Gastrocnemius medialis (tissue), 4 donors: ENCODE measurements around the gene SLC25A23. TPM values are rescaled to one million over a fixed set of nuclear protein-coding genes. Genes with fewer than 3 reads are reported as not detected.
"Not testable (repeated sequence)": the region's sequence is repeated elsewhere in the genome, so short reads cannot be mapped to it uniquely, and the experiment has no call there.

Experiments used
- ATAC-seq, 2 donors: fragments of 150-250 bp; one replicate each; pipeline ENCODE4 v1.9.1; 2016
- DNase-seq, 2 donors: peaks; one replicate each; pipeline ENCODE4 v3.0.0-alpha.2; 2019
- H3K27ac ChIP-seq, 4 donors: fragments of 200-600 bp; sonication (generic); 1 replicate in 1 of 4; 2 replicates in 3 of 4; pipeline ENCODE4 v1.5.1; 2016 to 2018; ENCODE audit warnings: mild to moderate bottlenecking in 2 of 4, moderate library complexity in 1 of 4
- H3K27me3 ChIP-seq, 3 donors: fragments of 200-600 bp; sonication (generic) in 2 of 3; 1 replicate in 1 of 3; 2 replicates in 2 of 3; pipeline versions ENCODE4 v1.5.1 to v1.6.0; 2016 to 2019; ENCODE audit warnings: mild to moderate bottlenecking in 1 of 3, moderate library complexity in 1 of 3
- H3K36me3 ChIP-seq, 2 donors: fragments of 200-600 bp; sonication (generic) in 1 of 2; one replicate each; pipeline ENCODE4 v1.5.1; 2017 to 2018
- H3K4me1 ChIP-seq, 2 donors: fragments of 200-600 bp; sonication (generic) in 1 of 2; one replicate each; pipeline ENCODE4 v1.5.1; 2016 to 2017; ENCODE audit warnings: mild to moderate bottlenecking in 2 of 2
- H3K4me3 ChIP-seq, 4 donors: fragments of 200-600 bp; sonication (generic) in 3 of 4; 1 replicate in 1 of 4; 2 replicates in 3 of 4; pipeline ENCODE4 v1.5.1; 2016 to 2019; ENCODE audit warnings: mild to moderate bottlenecking in 2 of 4
- H3K9me3 ChIP-seq, 3 donors: fragments of 200-600 bp; sonication (generic) in 2 of 3; 1 replicate in 1 of 3; 2 replicates in 2 of 3; pipeline ENCODE4 v1.5.1; 2016 to 2019
- CTCF ChIP-seq, 5 experiments: fragments of 450-650 bp in 3 of 5; fragments of 200-600 bp in 2 of 5; sonication (generic) in 2 of 5; IDR thresholded peaks in 4 of 5; conservative IDR thresholded peaks in 1 of 5; 1 replicate in 4 of 5; 2 replicates in 1 of 5; pipeline ENCODE4 v1.5.1; 2016 to 2019; ENCODE audit warnings: antibody characterized with exemption in 5 of 5, mild to moderate bottlenecking in 3 of 5, moderate library complexity in 3 of 5
- POLR2A ChIP-seq, 2 donors: fragments of 450-650 bp; IDR thresholded peaks; one replicate each; pipeline ENCODE4 v1.6.1; 2017; ENCODE audit warnings: antibody characterized with exemption in 2 of 2, mild to moderate bottlenecking in 2 of 2, moderate library complexity in 2 of 2
- in situ Hi-C, 4 donors: fragments of 200-750 bp; cut with MboI; loops; one replicate each; pipeline versions ENCODE4 v1.15.0 to v1.8.0; 2017; ENCODE audit warnings: low sequenced_read_pairs in 4 of 4
- intact Hi-C: fragments of 100-400 bp; cut with DNase I; formaldehyde crosslinking; loops from one replicate; pipeline ENCODE4 v1.15.1; 2023; ENCODE audit warnings: low total_unique reads
- total RNA-seq, 4 donors: library from RNA; depleted of rRNA; stranded (reverse); fragments of >200 nt; gene quantifications; one replicate each; pipeline versions ENCODE4 v1.1.0 to v1.2.3, GENCODE V29; 2016

SLC25A23 gene
- total RNA-seq, 4 donors from 2014 or later: 61.7 to 73.6 (median 65.0) TPM

GRCh38 chr19:6439743-6440142 lies 19.8 kb downstream of the SLC25A23 start:
- DNase-seq (no peak), ATAC-seq (no peak)
- in situ Hi-C loops: no loop called here
- no peaks in the 10 kb centered on the region for H3K9me3 ChIP-seq
- intact Hi-C loops: no loop called here
- TF ChIP-seq POLR2A (IDR thresholded peaks at IDR 0.05): no peak
- TF ChIP-seq CTCF (IDR thresholded peaks at IDR 0.05 in 4 of 5, conservative IDR thresholded peaks at IDR 0.05 in 1 of 5): no peak
- no peaks in the 10 kb centered on the region for H3K27me3 ChIP-seq
- no peak overlapping the region for H3K4me3 ChIP-seq
- H3K36me3 ChIP-seq: no peaks in the 10 kb centered on the region
- H3K4me1 ChIP-seq: no peaks in the 10 kb centered on the region
- H3K27ac ChIP-seq: no peak overlapping the region

GRCh38 chr19:6433663-6434062 lies 25.9 kb downstream of the SLC25A23 start, which contains the start of gene SLC25A41:
SLC25A41 (minus strand) TSS chr19:6433763; CDS start chr19:6433693, 70 bp downstream.
- H3K9me3 ChIP-seq: no peaks in the 10 kb centered on the region
- no peak within 1 kb of the TSS for H3K27ac ChIP-seq
- H3K4me3 ChIP-seq: no peak within 1 kb of the TSS
- TF ChIP-seq CTCF (IDR thresholded peaks at IDR 0.05 in 4 of 5, conservative IDR thresholded peaks at IDR 0.05 in 1 of 5): no peak
- no peak for TF ChIP-seq POLR2A (IDR thresholded peaks at IDR 0.05)
- intact Hi-C loops (no loop called here), in situ Hi-C loops (no loop called here)
- H3K27me3 ChIP-seq: no peaks in the 10 kb centered on the region
- H3K4me1 ChIP-seq: no peaks in the 10 kb centered on the region
- no peaks in the 10 kb centered on the region for H3K36me3 ChIP-seq
- ATAC-seq: no peak
- DNase-seq: no peak

- no peak for DNase-seq
- TF ChIP-seq CTCF (IDR thresholded peaks at IDR 0.05 in 4 of 5, conservative IDR thresholded peaks at IDR 0.05 in 1 of 5) (no peak), POLR2A (IDR thresholded peaks at IDR 0.05) (no peak)
- Histone ChIP-seq H3K27me3 (no peaks in the 10 kb centered on the region), H3K9me3 (no peaks in the 10 kb centered on the region), H3K27ac (no peak overlapping the region), H3K36me3 (no peaks in the 10 kb centered on the region), H3K4me3 (no peak overlapping the region), H3K4me1 (no peaks in the 10 kb centered on the region)
- no peak for ATAC-seq
- in situ Hi-C loops (no loop called here), intact Hi-C loops (no loop called here)
Measured at GRCh38 chr19:6433165-6433564, 26.4 kb downstream of the SLC25A23 start.

- TF ChIP-seq POLR2A (IDR thresholded peaks at IDR 0.05): no peak
- ATAC-seq (no peak), DNase-seq (no peak)
- Histone ChIP-seq H3K9me3 (no peaks in the 10 kb centered on the region), H3K4me1 (no peaks in the 10 kb centered on the region), H3K27ac (no peak overlapping the region), H3K4me3 (no peak overlapping the region), H3K36me3 (no peaks in the 10 kb centered on the region), H3K27me3 (no peaks in the 10 kb centered on the region)
- intact Hi-C loops (no loop called here), in situ Hi-C loops (no loop called here)
Measured at GRCh38 chr19:6431891-6432290, 27.7 kb downstream of the SLC25A23 start.

GRCh38 chr19:6429419-6430221 lies 30.0 kb downstream of the SLC25A23 start:
- no peak for TF ChIP-seq CTCF (IDR thresholded peaks at IDR 0.05 in 4 of 5, conservative IDR thresholded peaks at IDR 0.05 in 1 of 5)
- in situ Hi-C loops (no loop called here), intact Hi-C loops (loop anchor here (10.0 kb wide), 1 partner anchor 215 kb away; no protein-coding TSS in a partner anchor)
- no peaks in the 10 kb centered on the region for H3K9me3 ChIP-seq
- DNase-seq (no peak), ATAC-seq (no peak)
- H3K27me3 ChIP-seq: no peaks in the 10 kb centered on the region
- H3K4me3 ChIP-seq: no peak overlapping the region
- H3K27ac ChIP-seq: no peak overlapping the region
- H3K4me1 ChIP-seq: peaks cover 4% of the 10 kb centered on the region in 2 donors
- H3K36me3 ChIP-seq: no peaks in the 10 kb centered on the region

- not testable (repeated sequence) for ATAC-seq
Measured at GRCh38 chr19:6428692-6429418, 30.7 kb downstream of the SLC25A23 start.

More at GRCh38 chr19:6428692-6429418, 30.7 kb downstream of the SLC25A23 start:
- H3K27me3 ChIP-seq, H3K4me3 ChIP-seq, in situ Hi-C loops, DNase-seq, H3K36me3 ChIP-seq, H3K9me3 ChIP-seq, H3K4me1 ChIP-seq, H3K27ac ChIP-seq: not testable (repeated sequence)
- intact Hi-C loops: loop anchor here (10.0 kb wide), 1 partner anchor 214 kb away; no protein-coding TSS in a partner anchor
